Tibial nerve (tissue), 4 donors: Measurements from ENCODE around the gene PLLP.

Experiments used
- EP300 ChIP-seq, 2 donors: sonication (generic); formaldehyde crosslinking; IDR thresholded peaks; one replicate each; pipeline ENCODE4 v1.6.1; 2017; ENCODE audit warnings: antibody characterized with exemption in 2 of 2, mild to moderate bottlenecking in 1 of 2
- TF ChIP-seq, protein P1 (sequence below), 5 experiments: fragments of 200-600 bp in 3 of 5; fragments of 450-650 bp in 2 of 5; sonication (generic) in 3 of 5; IDR thresholded peaks; one replicate each; pipeline ENCODE4 v1.5.1; 2016 to 2019; ENCODE audit warnings: antibody characterized with exemption in 5 of 5, mild to moderate bottlenecking in 3 of 5, moderate library complexity in 2 of 5

- no peak for TF ChIP-seq EP300 (IDR thresholded peaks at IDR 0.05)
- TF ChIP-seq, protein P1, sequence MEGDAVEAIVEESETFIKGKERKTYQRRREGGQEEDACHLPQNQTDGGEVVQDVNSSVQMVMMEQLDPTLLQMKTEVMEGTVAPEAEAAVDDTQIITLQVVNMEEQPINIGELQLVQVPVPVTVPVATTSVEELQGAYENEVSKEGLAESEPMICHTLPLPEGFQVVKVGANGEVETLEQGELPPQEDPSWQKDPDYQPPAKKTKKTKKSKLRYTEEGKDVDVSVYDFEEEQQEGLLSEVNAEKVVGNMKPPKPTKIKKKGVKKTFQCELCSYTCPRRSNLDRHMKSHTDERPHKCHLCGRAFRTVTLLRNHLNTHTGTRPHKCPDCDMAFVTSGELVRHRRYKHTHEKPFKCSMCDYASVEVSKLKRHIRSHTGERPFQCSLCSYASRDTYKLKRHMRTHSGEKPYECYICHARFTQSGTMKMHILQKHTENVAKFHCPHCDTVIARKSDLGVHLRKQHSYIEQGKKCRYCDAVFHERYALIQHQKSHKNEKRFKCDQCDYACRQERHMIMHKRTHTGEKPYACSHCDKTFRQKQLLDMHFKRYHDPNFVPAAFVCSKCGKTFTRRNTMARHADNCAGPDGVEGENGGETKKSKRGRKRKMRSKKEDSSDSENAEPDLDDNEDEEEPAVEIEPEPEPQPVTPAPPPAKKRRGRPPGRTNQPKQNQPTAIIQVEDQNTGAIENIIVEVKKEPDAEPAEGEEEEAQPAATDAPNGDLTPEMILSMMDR (IDR thresholded peaks at IDR 0.05) = no peak
Measured at GRCh38 chr16:57264381-57264780, 20.1 kb downstream of the PLLP start.
